Esophagus muscularis mucosa (tissue), 4 donors: Measurements from ENCODE around the gene C1orf159. TPM values are rescaled to one million over a fixed set of nuclear protein-coding genes. Genes with fewer than 3 reads are reported as not detected.

ENCODE experiments used
- DNase-seq: peaks from one replicate; pipeline ENCODE4 v3.0.0-alpha.2; 2017; ENCODE audit errors: extremely low spot score
- H3K27ac ChIP-seq, 4 donors: fragments of 200-600 bp; sonication (generic); replicated peaks in 1 of 4; 1 replicate in 3 of 4; 2 replicates in 1 of 4; pipeline ENCODE4 v1.5.1; 2016 to 2019; ENCODE audit warnings: mild to moderate bottlenecking in 1 of 4
- H3K27me3 ChIP-seq, 4 donors: fragments of 200-600 bp; sonication (generic); one replicate each; pipeline versions ENCODE4 v1.5.1 to v1.6.0; 2016 to 2019
- H3K36me3 ChIP-seq, 4 donors: fragments of 200-600 bp; sonication (generic); one replicate each; pipeline ENCODE4 v1.5.1; 2016 to 2019
- H3K4me1 ChIP-seq, 4 donors: fragments of 200-600 bp; sonication (generic); one replicate each; pipeline ENCODE4 v1.5.1; 2016 to 2019
- H3K4me3 ChIP-seq, 4 donors: fragments of 200-600 bp; sonication (generic); 1 replicate in 2 of 4; 2 replicates in 2 of 4; pipeline ENCODE4 v1.5.1; 2016 to 2019; ENCODE audit warnings: mild to moderate bottlenecking in 4 of 4, moderate library complexity in 1 of 4
- H3K9me3 ChIP-seq, 4 donors: fragments of 200-600 bp; sonication (generic); 1 replicate in 3 of 4; 2 replicates in 1 of 4; pipeline ENCODE4 v1.5.1; 2016 to 2019
- EP300 ChIP-seq: sonication (generic); formaldehyde crosslinking; IDR thresholded peaks from one replicate; pipeline ENCODE4 v1.6.1; 2017; ENCODE audit warnings: antibody characterized with exemption
- POLR2A ChIP-seq: fragments of 450-650 bp; IDR thresholded peaks from one replicate; pipeline ENCODE4 v1.6.1; 2017; ENCODE audit warnings: antibody characterized with exemption, moderate library complexity, mild to moderate bottlenecking, low read depth
- POLR2AphosphoS5 ChIP-seq, 2 donors: sonication (generic); formaldehyde crosslinking; IDR thresholded peaks; one replicate each; pipeline ENCODE4 v1.6.1; 2017; ENCODE audit warnings: antibody characterized with exemption in 2 of 2
- WGBS: methylation state at CpG from one replicate; pipeline ENCODE4 v1.1.5; 2018; 5-methylcytosine and 5-hydroxymethylcytosine counted together
- intact Hi-C: fragments of 100-400 bp; cut with DNase I; formaldehyde crosslinking; loops from one replicate; pipeline ENCODE4 v1.15.1; 2023
- total RNA-seq, 4 donors: library from RNA; depleted of rRNA; stranded (reverse); fragments of >200 nt; gene quantifications; one replicate each; pipeline versions ENCODE4 v1.1.0 to v1.2.1, GENCODE V29; 2016
- TF ChIP-seq, protein P1 (sequence below), 3 experiments: fragments of 200-600 bp in 2 of 3; fragments of 450-650 bp in 1 of 3; sonication (generic) in 2 of 3; IDR thresholded peaks; one replicate each; pipeline ENCODE4 v1.5.1; 2017 to 2019; ENCODE audit warnings: antibody characterized with exemption in 3 of 3, mild to moderate bottlenecking in 2 of 3, moderate library complexity in 1 of 3

C1orf159 gene
- total RNA-seq, 4 donors from 2014 or later: 4.2 to 11.9 (median 8.5) TPM

GRCh38 chr1:1061682-1062345 lies 54.1 kb downstream of the C1orf159 start:
- Histone ChIP-seq H3K4me1 (peaks cover 22 to 52% (median 41%) of the 10 kb centered on the region in 4 donors), H3K9me3 (no peaks in the 10 kb centered on the region), H3K36me3 (no peaks in the 10 kb centered on the region), H3K27ac (no peak overlapping the region), H3K27me3 (peaks cover 4 to 89% (median 35%) of the 10 kb centered on the region in 4 donors), H3K4me3 (no peak overlapping the region)
- intact Hi-C loops: loop anchor here (2.0 kb wide), 1 partner anchor 77 kb away; no protein-coding TSS in a partner anchor
- WGBS: 42% methylated on average over 7 of the region's 18 CpGs
- TF ChIP-seq POLR2A (no peak), POLR2AphosphoS5 (IDR thresholded peaks at IDR 0.05) (no peak), EP300 (no peak)
- TF ChIP-seq, protein P1, sequence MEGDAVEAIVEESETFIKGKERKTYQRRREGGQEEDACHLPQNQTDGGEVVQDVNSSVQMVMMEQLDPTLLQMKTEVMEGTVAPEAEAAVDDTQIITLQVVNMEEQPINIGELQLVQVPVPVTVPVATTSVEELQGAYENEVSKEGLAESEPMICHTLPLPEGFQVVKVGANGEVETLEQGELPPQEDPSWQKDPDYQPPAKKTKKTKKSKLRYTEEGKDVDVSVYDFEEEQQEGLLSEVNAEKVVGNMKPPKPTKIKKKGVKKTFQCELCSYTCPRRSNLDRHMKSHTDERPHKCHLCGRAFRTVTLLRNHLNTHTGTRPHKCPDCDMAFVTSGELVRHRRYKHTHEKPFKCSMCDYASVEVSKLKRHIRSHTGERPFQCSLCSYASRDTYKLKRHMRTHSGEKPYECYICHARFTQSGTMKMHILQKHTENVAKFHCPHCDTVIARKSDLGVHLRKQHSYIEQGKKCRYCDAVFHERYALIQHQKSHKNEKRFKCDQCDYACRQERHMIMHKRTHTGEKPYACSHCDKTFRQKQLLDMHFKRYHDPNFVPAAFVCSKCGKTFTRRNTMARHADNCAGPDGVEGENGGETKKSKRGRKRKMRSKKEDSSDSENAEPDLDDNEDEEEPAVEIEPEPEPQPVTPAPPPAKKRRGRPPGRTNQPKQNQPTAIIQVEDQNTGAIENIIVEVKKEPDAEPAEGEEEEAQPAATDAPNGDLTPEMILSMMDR (IDR thresholded peaks at IDR 0.05): no peak
- no peak for DNase-seq

DNA sequence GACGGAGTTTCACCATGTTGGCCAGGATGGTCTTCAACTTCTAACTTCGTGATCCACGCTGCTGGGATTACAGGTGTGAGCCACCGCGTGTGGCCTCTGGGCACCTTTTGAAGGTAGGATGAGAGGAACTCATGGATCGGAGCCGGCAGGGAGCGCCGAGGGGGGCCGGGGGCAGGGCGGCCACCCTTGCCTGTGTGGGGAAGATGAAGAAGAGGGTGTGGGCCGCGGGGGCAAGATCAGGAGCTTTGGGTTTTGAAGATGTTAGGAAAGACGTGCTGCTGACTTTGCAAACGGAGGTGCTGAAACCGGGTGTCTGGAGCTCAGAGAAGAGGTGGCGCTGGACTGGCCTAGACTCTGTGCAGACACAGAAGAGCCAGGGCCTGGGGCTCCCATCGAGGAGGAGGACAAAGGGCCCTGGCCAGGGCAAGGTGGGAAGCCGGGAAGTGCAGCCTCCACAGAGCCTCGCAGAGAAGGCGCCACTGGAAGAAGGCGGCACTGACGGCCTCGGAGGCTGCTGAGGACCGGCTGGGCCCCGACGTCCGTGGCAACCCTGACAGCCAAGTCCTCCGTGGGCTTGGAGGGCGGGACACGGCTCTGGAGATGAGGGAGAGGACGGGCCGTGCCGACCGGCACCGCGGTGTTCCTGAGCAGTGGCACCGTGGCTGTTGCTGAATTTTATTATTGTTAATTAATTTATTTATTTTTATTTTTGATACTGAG lies 55.4 kb downstream of the C1orf159 start:
- no peak for DNase-seq
- Histone ChIP-seq H3K27me3 (peaks cover 4 to 88% (median 35%) of the 10 kb centered on the region in 4 donors), H3K9me3 (no peaks in the 10 kb centered on the region), H3K27ac (no peak overlapping the region), H3K36me3 (peaks cover 0 to 1% (median under 1%) of the 10 kb centered on the region in 4 donors), H3K4me3 (peak overlapping the region in 2 of 4 donors; percentile 60 to 64), H3K4me1 (peaks cover 22 to 52% (median 41%) of the 10 kb centered on the region in 4 donors)
- 58% methylated on average over 38 of the region's 38 CpGs for WGBS
- intact Hi-C loops: no loop called here
- TF ChIP-seq POLR2A (no peak), POLR2AphosphoS5 (IDR thresholded peaks at IDR 0.05) (no peak), EP300 (no peak)
- TF ChIP-seq, protein P1 (IDR thresholded peaks at IDR 0.05): no peak

- H3K36me3 ChIP-seq: peaks cover 0 to 9% (median 4%) of the 10 kb centered on the region in 4 donors
- H3K27ac ChIP-seq: no peak overlapping the region
- WGBS: 43% methylated on average over 7 of the region's 69 CpGs
- intact Hi-C loops: no loop called here
- TF ChIP-seq EP300 (no peak), POLR2AphosphoS5 (IDR thresholded peaks at IDR 0.05) (no peak), POLR2A (no peak)
- TF ChIP-seq, protein P1 (IDR thresholded peaks at IDR 0.05): peak in 2 of 3 experiments; percentile 3 to 38
- H3K4me1 ChIP-seq: peaks cover 22 to 52% (median 41%) of the 10 kb centered on the region in 4 donors
- peak overlapping the region; percentile 54 to 74 (median 62) for H3K4me3 ChIP-seq
- peak; percentile 96 for DNase-seq
- H3K9me3 ChIP-seq: no peaks in the 10 kb centered on the region
- H3K27me3 ChIP-seq: peaks cover 4 to 84% (median 35%) of the 10 kb centered on the region in 4 donors
Measured at GRCh38 chr1:1059494-1060280, 56.2 kb downstream of the C1orf159 start.

DNA sequence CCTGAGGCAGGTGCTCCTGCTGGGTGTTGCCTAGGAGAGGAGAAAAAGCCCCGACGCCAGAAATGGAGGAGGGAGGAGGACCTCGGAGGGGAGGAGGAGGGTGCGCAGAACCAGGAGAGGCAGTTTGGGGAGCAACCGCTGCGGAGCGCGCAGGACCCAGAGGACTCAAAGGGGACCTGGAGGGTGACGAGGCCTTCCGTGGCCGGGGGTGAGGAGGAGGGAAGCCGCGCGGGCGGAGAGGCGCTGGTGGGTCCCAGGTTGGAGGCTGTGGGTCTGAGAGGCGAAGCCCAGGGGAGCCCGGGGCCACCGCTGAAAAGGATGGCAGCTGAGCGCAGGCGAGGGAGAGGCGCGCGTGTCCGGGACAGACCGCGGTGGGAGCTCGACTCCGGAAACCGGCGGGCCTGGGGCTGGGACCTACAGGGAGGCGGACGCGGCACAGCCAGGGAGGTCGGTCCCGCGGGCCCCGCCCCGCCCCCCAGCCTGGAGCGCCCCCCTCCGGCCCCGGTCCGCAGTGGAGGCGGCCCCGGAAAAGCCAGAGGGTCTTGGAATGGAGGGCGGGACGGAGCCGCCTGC lies 56.9 kb downstream of the C1orf159 start:
- Histone ChIP-seq H3K27me3 (peaks cover 1 to 77% (median 29%) of the 10 kb centered on the region in 4 donors), H3K4me1 (peaks cover 19 to 47% (median 37%) of the 10 kb centered on the region in 4 donors), H3K4me3 (peak overlapping the region; percentile 54 to 74 (median 62)), H3K27ac (no peak overlapping the region), H3K36me3 (peaks cover 0 to 15% (median 7%) of the 10 kb centered on the region in 4 donors), H3K9me3 (no peaks in the 10 kb centered on the region)
- no peak for DNase-seq
- WGBS: 2% methylated on average over 39 of the region's 48 CpGs
- intact Hi-C loops: no loop called here
- TF ChIP-seq EP300: no peak
- TF ChIP-seq, protein P1 (IDR thresholded peaks at IDR 0.05): peak in 2 of 3 experiments; percentile 22 to 39
